GM21619 (cell line): ENCODE measurements around the gene CYP4A22.
"Not testable (repeated sequence)": the region's sequence is repeated elsewhere in the genome, so short reads cannot be mapped to it uniquely, and the experiment has no call there.

Experiments
- ATAC-seq: cut with Tn5 transposase; IDR thresholded peaks from one replicate; pipeline ENCODE4 v1.9.1; 2021; ENCODE audit not compliant: unreplicated experiment

CYP4A22 gene

GRCh38 chr1:47156457-47156856 lies 19.2 kb downstream of the CYP4A22 start:
- ATAC-seq = not testable (repeated sequence)

GRCh38 chr1:47157957-47158356 lies 20.7 kb downstream of the CYP4A22 start:
- ATAC-seq = not testable (repeated sequence)

- no peak for ATAC-seq
Observed at GRCh38 chr1:47160716-47161115, 23.5 kb downstream of the CYP4A22 start.

GRCh38 chr1:47161298-47162040 lies 24.2 kb downstream of the CYP4A22 start:
- ATAC-seq = peak; percentile 67

- ATAC-seq = no peak
Observed at GRCh38 chr1:47164552-47164951, 27.3 kb downstream of the CYP4A22 start.

GRCh38 chr1:47172782-47173181 lies 35.5 kb downstream of the CYP4A22 start:
- ATAC-seq = no peak

GRCh38 chr1:47174656-47175020 lies 37.4 kb downstream of the CYP4A22 start:
- no peak for ATAC-seq

GRCh38 chr1:47175227-47175934 lies 38.1 kb downstream of the CYP4A22 start:
- peak; percentile 48 for ATAC-seq

- ATAC-seq = no peak
Observed at GRCh38 chr1:47178020-47178419, 40.8 kb downstream of the CYP4A22 start.

GRCh38 chr1:47178654-47179016 lies 41.4 kb downstream of the CYP4A22 start:
- no peak for ATAC-seq

GRCh38 chr1:47179017-47179987 lies 42.1 kb downstream of the CYP4A22 start:
- peak; percentile 92 for ATAC-seq

GRCh38 chr1:47179988-47180563 lies 42.8 kb downstream of the CYP4A22 start:
- ATAC-seq = no peak

- no peak for ATAC-seq
Observed at GRCh38 chr1:47180603-47181094, 43.4 kb downstream of the CYP4A22 start.

- ATAC-seq = no peak
Observed at GRCh38 chr1:47181095-47181954, 44.1 kb downstream of the CYP4A22 start.

GRCh38 chr1:47181955-47182675 lies 44.9 kb downstream of the CYP4A22 start:
- no peak for ATAC-seq

- ATAC-seq = no peak
Observed at GRCh38 chr1:47182676-47183235, 45.5 kb downstream of the CYP4A22 start.

- no peak for ATAC-seq
Observed at GRCh38 chr1:47183308-47184089, 46.3 kb downstream of the CYP4A22 start.
